HL-60 (cell line): ENCODE results near the gene OSBPL10.
"Not testable (repeated sequence)": the region's sequence is repeated elsewhere in the genome, so short reads cannot be mapped to it uniquely, and the experiment has no call there.

Source experiments
- POLR2AphosphoS5 ChIP-seq: IDR thresholded peaks from 2 replicates; pipeline ENCODE4 v1.6.1; 2012; ENCODE audit warnings: low read depth
- TF ChIP-seq, protein P1 (sequence below): IDR thresholded peaks from one replicate; pipeline ENCODE4 v1.5.1; 2011; ENCODE audit warnings: low read length, control low read depth, inconsistent platforms; ENCODE audit not compliant: insufficient read depth
- TF ChIP-seq, protein P2 (sequence below): IDR thresholded peaks from 2 replicates; pipeline ENCODE4 v1.6.1; 2012; ENCODE audit warnings: low read depth; ENCODE audit not compliant: insufficient replicate concordance

- TF ChIP-seq, protein P1, sequence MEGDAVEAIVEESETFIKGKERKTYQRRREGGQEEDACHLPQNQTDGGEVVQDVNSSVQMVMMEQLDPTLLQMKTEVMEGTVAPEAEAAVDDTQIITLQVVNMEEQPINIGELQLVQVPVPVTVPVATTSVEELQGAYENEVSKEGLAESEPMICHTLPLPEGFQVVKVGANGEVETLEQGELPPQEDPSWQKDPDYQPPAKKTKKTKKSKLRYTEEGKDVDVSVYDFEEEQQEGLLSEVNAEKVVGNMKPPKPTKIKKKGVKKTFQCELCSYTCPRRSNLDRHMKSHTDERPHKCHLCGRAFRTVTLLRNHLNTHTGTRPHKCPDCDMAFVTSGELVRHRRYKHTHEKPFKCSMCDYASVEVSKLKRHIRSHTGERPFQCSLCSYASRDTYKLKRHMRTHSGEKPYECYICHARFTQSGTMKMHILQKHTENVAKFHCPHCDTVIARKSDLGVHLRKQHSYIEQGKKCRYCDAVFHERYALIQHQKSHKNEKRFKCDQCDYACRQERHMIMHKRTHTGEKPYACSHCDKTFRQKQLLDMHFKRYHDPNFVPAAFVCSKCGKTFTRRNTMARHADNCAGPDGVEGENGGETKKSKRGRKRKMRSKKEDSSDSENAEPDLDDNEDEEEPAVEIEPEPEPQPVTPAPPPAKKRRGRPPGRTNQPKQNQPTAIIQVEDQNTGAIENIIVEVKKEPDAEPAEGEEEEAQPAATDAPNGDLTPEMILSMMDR, result not testable (repeated sequence)
- TF ChIP-seq POLR2AphosphoS5, result not testable (repeated sequence)
- TF ChIP-seq, protein P2, sequence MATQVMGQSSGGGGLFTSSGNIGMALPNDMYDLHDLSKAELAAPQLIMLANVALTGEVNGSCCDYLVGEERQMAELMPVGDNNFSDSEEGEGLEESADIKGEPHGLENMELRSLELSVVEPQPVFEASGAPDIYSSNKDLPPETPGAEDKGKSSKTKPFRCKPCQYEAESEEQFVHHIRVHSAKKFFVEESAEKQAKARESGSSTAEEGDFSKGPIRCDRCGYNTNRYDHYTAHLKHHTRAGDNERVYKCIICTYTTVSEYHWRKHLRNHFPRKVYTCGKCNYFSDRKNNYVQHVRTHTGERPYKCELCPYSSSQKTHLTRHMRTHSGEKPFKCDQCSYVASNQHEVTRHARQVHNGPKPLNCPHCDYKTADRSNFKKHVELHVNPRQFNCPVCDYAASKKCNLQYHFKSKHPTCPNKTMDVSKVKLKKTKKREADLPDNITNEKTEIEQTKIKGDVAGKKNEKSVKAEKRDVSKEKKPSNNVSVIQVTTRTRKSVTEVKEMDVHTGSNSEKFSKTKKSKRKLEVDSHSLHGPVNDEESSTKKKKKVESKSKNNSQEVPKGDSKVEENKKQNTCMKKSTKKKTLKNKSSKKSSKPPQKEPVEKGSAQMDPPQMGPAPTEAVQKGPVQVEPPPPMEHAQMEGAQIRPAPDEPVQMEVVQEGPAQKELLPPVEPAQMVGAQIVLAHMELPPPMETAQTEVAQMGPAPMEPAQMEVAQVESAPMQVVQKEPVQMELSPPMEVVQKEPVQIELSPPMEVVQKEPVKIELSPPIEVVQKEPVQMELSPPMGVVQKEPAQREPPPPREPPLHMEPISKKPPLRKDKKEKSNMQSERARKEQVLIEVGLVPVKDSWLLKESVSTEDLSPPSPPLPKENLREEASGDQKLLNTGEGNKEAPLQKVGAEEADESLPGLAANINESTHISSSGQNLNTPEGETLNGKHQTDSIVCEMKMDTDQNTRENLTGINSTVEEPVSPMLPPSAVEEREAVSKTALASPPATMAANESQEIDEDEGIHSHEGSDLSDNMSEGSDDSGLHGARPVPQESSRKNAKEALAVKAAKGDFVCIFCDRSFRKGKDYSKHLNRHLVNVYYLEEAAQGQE, result not testable (repeated sequence)
Observed at GRCh38 chr3:32015638-32016037, 34.6 kb upstream of the OSBPL10 start.
